Peyer's patch (tissue), 4 donors: Measurements from ENCODE around the gene AMDHD2. TPM values are rescaled to one million over a fixed set of nuclear protein-coding genes. Genes with fewer than 3 reads are reported as not detected.

Experiments
- DNase-seq, 3 donors: peaks; one replicate each; pipeline ENCODE4 v3.0.0-alpha.2; 2017 to 2019
- H3K27ac ChIP-seq, 4 donors: fragments of 200-600 bp; sonication (generic); one replicate each; pipeline ENCODE4 v1.5.1; 2016 to 2019
- H3K27me3 ChIP-seq, 2 donors: fragments of 200-600 bp; sonication (generic); one replicate each; pipeline ENCODE4 v1.5.1; 2019
- H3K36me3 ChIP-seq, 3 donors: fragments of 200-600 bp; sonication (generic); one replicate each; pipeline ENCODE4 v1.5.1; 2016 to 2019
- H3K4me1 ChIP-seq, 4 donors: fragments of 200-600 bp; sonication (generic); one replicate each; pipeline ENCODE4 v1.5.1; 2016 to 2019
- H3K4me3 ChIP-seq, 4 donors: fragments of 200-600 bp; sonication (generic); 1 replicate in 3 of 4; 2 replicates in 1 of 4; pipeline ENCODE4 v1.5.1; 2016 to 2019; ENCODE audit warnings: mild to moderate bottlenecking in 1 of 4
- H3K9me3 ChIP-seq, 4 donors: fragments of 200-600 bp; sonication (generic); one replicate each; pipeline ENCODE4 v1.5.1; 2016 to 2019; ENCODE audit warnings: mild to moderate bottlenecking in 1 of 4
- POLR2A ChIP-seq, 2 donors: fragments of 450-650 bp; IDR thresholded peaks; one replicate each; pipeline ENCODE4 v1.5.1; 2017; ENCODE audit warnings: antibody characterized with exemption in 2 of 2, mild to moderate bottlenecking in 2 of 2, moderate library complexity in 2 of 2
- total RNA-seq, 4 donors: library from RNA; depleted of rRNA; stranded (reverse); fragments of >200 nt; gene quantifications; one replicate each; pipeline ENCODE4 v1.1.0, GENCODE V29; 2016
- TF ChIP-seq, protein P1 (sequence below), 6 experiments: fragments of 450-650 bp in 4 of 6; fragments of 200-600 bp in 2 of 6; sonication (generic) in 1 of 6; IDR thresholded peaks; one replicate each; pipeline ENCODE4 v1.5.1; 2017 to 2019; ENCODE audit warnings: antibody characterized with exemption in 6 of 6, mild to moderate bottlenecking in 3 of 6, moderate library complexity in 1 of 6

AMDHD2 gene
- total RNA-seq, 4 donors from 2014 or later = 56.0 to 173 (median 83.8) TPM

DNA sequence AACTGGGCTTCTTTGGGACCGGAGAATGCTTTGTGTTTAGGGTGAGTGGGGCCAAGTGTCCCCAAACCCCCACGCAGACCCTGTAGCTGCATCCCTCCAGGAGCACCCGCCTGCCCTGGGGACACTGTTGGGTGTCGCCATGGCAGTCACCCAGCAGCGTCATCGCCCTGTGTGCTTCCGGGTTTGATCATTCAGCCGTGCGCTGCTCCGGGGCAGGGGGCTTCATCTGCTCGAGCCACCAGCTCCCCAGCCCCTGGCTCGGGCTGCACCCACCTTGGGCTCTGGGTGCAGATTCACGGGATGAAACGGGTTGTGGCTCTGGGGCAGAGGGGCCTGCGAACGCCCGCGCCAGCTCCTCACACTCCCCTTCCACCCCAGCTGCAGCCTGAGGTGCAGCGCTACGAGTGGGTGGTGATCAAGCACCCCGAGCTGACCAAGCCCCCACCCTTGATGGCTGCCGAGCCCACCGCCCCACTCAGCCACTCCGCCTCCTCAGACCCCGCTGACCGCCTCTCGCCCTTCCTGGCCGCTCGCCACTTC is 20.2 kb upstream of the AMDHD2 start:
- Histone ChIP-seq H3K36me3 (peaks cover 0 to 11% (median 0%) of the 10 kb centered on the region in 3 donors), H3K9me3 (no peaks in the 10 kb centered on the region), H3K4me1 (peaks cover 0 to 11% (median 2%) of the 10 kb centered on the region in 4 donors), H3K4me3 (no peak overlapping the region), H3K27me3 (no peaks in the 10 kb centered on the region), H3K27ac (no peak overlapping the region)
- TF ChIP-seq POLR2A (IDR thresholded peaks at IDR 0.05) = no peak
- TF ChIP-seq, protein P1, sequence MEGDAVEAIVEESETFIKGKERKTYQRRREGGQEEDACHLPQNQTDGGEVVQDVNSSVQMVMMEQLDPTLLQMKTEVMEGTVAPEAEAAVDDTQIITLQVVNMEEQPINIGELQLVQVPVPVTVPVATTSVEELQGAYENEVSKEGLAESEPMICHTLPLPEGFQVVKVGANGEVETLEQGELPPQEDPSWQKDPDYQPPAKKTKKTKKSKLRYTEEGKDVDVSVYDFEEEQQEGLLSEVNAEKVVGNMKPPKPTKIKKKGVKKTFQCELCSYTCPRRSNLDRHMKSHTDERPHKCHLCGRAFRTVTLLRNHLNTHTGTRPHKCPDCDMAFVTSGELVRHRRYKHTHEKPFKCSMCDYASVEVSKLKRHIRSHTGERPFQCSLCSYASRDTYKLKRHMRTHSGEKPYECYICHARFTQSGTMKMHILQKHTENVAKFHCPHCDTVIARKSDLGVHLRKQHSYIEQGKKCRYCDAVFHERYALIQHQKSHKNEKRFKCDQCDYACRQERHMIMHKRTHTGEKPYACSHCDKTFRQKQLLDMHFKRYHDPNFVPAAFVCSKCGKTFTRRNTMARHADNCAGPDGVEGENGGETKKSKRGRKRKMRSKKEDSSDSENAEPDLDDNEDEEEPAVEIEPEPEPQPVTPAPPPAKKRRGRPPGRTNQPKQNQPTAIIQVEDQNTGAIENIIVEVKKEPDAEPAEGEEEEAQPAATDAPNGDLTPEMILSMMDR (IDR thresholded peaks at IDR 0.05) = no peak
- DNase-seq = no peak

DNA sequence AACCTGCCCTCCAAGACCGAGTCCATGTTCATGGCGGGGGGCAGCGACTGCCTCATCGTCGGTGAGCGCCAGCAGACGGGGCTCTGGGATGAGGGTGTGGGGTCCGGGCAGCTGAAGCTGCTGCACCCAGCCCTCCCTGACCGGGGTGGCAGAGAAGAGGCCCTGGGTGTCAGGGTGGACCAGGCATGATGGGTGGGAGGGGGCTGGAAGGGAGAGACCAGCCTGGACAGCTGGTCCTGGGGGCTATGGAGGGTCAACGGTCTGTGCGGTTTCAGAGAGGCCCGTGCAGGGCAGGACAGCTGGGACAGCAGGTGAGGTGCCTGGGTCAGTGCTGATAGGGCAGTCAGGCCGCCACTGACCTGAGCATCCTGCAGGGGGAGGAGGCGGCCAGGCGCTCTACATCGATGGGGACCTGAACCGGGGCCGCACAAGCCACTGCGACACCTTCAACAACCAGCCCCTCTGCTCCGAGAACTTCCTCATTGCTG is 19.7 kb upstream of the AMDHD2 start:
- no peak overlapping the region for H3K4me3 ChIP-seq
- H3K4me1 ChIP-seq = peaks cover 0 to 11% (median 2%) of the 10 kb centered on the region in 4 donors
- DNase-seq = no peak
- H3K9me3 ChIP-seq = no peaks in the 10 kb centered on the region
- peaks cover 0 to 11% (median 0%) of the 10 kb centered on the region in 3 donors for H3K36me3 ChIP-seq
- no peaks in the 10 kb centered on the region for H3K27me3 ChIP-seq
- H3K27ac ChIP-seq = no peak overlapping the region
- TF ChIP-seq POLR2A (IDR thresholded peaks at IDR 0.05) = no peak
- TF ChIP-seq, protein P1 (IDR thresholded peaks at IDR 0.05) = no peak

DNA sequence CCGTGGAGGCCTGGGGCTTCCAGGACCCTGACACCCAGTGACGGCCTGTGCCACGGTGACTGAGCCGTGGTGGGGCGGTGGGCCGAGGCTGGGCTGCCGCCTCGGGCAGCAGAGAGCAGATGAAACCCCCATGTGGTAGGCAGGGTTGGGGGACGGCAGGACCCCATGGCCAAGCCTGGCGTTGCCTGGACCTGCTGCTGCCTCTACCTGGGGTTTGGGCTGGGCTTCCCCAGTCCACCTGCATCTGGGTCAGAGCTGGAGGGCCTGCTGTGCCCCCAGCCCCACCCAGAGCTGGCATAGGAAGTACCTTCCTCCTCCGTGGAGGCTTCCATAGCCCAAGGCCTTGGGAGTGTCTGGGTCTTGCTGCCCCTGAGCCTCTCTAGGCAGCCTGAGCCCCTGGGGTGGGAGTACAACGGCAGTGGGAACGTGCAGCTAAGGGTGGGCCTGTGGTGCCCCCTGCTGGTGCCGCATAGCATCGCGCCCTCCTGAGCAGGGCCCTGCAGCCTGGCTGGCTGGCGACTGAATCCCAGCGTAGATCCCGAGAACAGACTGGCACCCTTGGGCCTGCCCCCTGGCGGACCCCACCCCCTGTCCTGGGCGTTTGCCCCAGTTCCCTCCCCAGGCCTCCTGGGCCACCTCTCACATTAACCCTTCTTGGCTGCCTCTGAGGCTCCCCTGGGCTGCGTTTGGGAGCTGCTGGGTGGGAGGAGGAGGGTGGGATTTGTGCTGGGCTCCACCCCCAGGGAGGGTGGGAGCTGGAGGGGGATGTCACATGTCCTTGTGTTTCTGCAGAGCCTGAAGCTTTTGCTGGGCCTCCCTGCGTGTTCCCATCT is 19.0 kb upstream of the AMDHD2 start:
- no peaks in the 10 kb centered on the region for H3K9me3 ChIP-seq
- peak in 1 of 2 donors; percentile 6 for TF ChIP-seq POLR2A (IDR thresholded peaks at IDR 0.05)
- TF ChIP-seq, protein P1 (IDR thresholded peaks at IDR 0.05) = peak; percentile 92 to 98 (median 96)
- DNase-seq = peak; percentile 71 to 90 (median 89)
- peaks cover 0 to 10% (median 0%) of the 10 kb centered on the region in 3 donors for H3K36me3 ChIP-seq
- no peaks in the 10 kb centered on the region for H3K27me3 ChIP-seq
- peak overlapping the region in 2 of 4 donors; percentile 28 to 34 for H3K27ac ChIP-seq
- peaks cover 0 to 11% (median 2%) of the 10 kb centered on the region in 4 donors for H3K4me1 ChIP-seq
- H3K4me3 ChIP-seq = peak overlapping the region in 1 of 4 donors; percentile 40

DNA sequence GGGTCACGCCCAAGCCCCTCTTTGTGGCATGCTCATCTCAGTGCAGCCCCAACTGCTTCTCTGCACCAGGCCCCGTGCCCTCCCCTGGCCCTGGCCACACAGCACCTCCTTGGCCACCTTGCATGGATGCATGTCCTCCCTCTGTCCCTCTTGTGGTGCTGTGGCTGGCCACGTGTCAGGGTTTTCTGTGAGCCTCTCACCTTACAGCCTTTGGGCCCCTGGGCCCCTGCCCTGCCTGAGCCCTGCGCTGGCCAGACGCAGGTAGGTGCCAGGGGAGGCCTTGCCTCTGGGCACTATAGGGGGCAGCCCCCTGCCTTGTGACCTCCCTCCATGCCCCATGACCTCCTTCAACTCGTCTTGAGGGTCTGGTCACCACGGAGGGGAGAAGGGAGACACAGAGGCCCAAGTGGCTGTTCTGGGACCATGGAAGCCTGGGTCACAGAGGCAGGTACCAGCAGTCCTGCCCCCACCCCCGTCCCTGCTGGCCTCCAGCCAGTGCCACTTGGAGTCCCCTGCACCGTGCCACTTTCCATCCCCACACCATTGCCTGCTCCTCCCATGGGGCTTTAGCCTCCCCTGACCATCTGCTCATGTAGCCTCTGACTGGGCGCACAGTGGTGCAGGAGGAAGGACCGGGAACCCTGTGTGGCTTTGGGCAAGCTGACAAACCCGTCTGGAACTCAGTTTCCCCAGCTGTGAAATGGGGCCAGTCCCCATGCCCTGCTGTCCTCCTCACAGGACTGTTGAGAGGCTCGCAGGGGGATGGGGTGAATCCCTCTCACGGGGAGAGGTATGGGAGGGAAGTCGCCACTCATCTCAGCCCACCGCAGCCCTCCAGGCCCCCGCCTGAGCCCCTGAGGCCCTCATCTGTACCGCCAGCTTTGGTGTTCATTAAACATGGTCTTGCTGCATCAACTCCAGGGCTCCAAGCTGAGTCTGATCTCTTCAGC is 17.9 kb upstream of the AMDHD2 start:
- no peak for TF ChIP-seq POLR2A (IDR thresholded peaks at IDR 0.05)
- TF ChIP-seq, protein P1 (IDR thresholded peaks at IDR 0.05) = no peak
- no peaks in the 10 kb centered on the region for H3K9me3 ChIP-seq
- peaks cover under 1 to 11% (median 4%) of the 10 kb centered on the region in 4 donors for H3K4me1 ChIP-seq
- no peaks in the 10 kb centered on the region for H3K27me3 ChIP-seq
- H3K36me3 ChIP-seq = no peaks in the 10 kb centered on the region
- no peak overlapping the region for H3K4me3 ChIP-seq
- H3K27ac ChIP-seq = peak overlapping the region in 1 of 4 donors; percentile 28
- DNase-seq = no peak

DNA sequence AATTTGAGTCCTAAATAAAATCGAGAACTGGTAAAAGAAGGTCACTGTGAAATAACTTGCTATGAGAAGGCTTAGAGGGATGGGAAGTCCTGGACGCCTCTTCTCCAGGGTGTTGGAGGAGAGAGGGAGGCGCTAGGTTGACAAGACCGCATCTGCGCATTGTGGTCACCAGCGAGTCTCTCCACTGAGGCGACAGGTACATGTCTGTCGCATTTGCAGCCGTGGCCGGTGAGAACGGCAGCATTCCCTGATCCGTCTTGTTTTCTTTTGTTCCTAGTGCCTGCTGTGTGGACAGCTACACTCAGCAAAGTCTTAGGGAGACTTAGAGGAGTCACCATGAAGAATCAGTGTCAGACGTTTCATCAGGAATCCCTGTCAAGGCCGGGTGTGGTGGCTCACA is 14.5 kb upstream of the AMDHD2 start:
- Histone ChIP-seq H3K9me3 (no peaks in the 10 kb centered on the region), H3K27me3 (no peaks in the 10 kb centered on the region), H3K36me3 (no peaks in the 10 kb centered on the region), H3K4me3 (no peak overlapping the region), H3K27ac (no peak overlapping the region), H3K4me1 (peaks cover 3 to 21% (median 11%) of the 10 kb centered on the region in 4 donors)
- TF ChIP-seq, protein P1 (IDR thresholded peaks at IDR 0.05) = no peak
- no peak for TF ChIP-seq POLR2A (IDR thresholded peaks at IDR 0.05)
- no peak for DNase-seq
